ENCODE measurements around the gene MCM8.

Gene MCM8

GRCh38 chr20:6045566-6045965 is 95.1 kb downstream of the MCM8 start:
- no peak for DNase-seq

- DNase-seq = no peak
Observed at GRCh38 chr20:6046432-6046831, 96.0 kb downstream of the MCM8 start.

- DNase-seq = no peak
Observed at GRCh38 chr20:6048391-6048790, 97.9 kb downstream of the MCM8 start.
